Esophagus squamous epithelium (tissue), 5 donors: ENCODE data around the gene VPS54. TPM values are rescaled to one million over a fixed set of nuclear protein-coding genes. Genes with fewer than 3 reads are reported as not detected.

Experiments used
- DNase-seq: peaks from one replicate; lab custom pipeline; 2025; lab: John Stamatoyannopoulos, UW
- H3K27ac ChIP-seq, 4 donors: fragments of 200-600 bp; sonication (generic); one replicate each; pipeline ENCODE4 v1.5.1; 2016 to 2019; ENCODE audit warnings: mild to moderate bottlenecking in 1 of 4
- H3K27me3 ChIP-seq, 4 donors: fragments of 200-600 bp; sonication (generic); 1 replicate in 3 of 4; 2 replicates in 1 of 4; pipeline versions ENCODE4 v1.5.1 to v1.6.0; 2017 to 2021; ENCODE audit warnings: antibody characterized with exemption in 1 of 4
- H3K36me3 ChIP-seq, 3 donors: fragments of 200-600 bp; sonication (generic); one replicate each; pipeline ENCODE4 v1.5.1; 2016 to 2019
- H3K4me1 ChIP-seq, 3 donors: fragments of 200-600 bp; sonication (generic); one replicate each; pipeline ENCODE4 v1.5.1; 2017 to 2019
- H3K4me3 ChIP-seq, 4 donors: fragments of 200-600 bp; sonication (generic); 1 replicate in 3 of 4; 2 replicates in 1 of 4; pipeline ENCODE4 v1.5.1; 2016 to 2019; ENCODE audit warnings: mild to moderate bottlenecking in 2 of 4, moderate library complexity in 1 of 4
- H3K9me3 ChIP-seq, 3 donors: fragments of 200-600 bp; sonication (generic); one replicate each; pipeline ENCODE4 v1.5.1; 2016 to 2019
- CTCF ChIP-seq, 6 experiments: fragments of 450-650 bp in 4 of 6; fragments of 200-600 bp in 2 of 6; sonication (generic) in 2 of 6; IDR thresholded peaks; one replicate each; pipeline ENCODE4 v1.5.1; 2016 to 2019; ENCODE audit warnings: antibody characterized with exemption in 6 of 6, mild to moderate bottlenecking in 4 of 6, moderate library complexity in 4 of 6
- POLR2A ChIP-seq, 4 donors: fragments of 450-650 bp; IDR thresholded peaks; one replicate each; pipeline ENCODE4 v1.6.1; 2017; ENCODE audit warnings: antibody characterized with exemption in 4 of 4, mild to moderate bottlenecking in 4 of 4, moderate library complexity in 3 of 4
- WGBS, 2 donors: methylation state at CpG; one replicate each; pipeline ENCODE4 v1.1.5; 2018; 5-methylcytosine and 5-hydroxymethylcytosine counted together
- intact Hi-C: fragments of 100-400 bp; cut with DNase I; formaldehyde crosslinking; loops from one replicate; pipeline ENCODE4 v1.15.0; 2022
- total RNA-seq, 4 donors: library from RNA; depleted of rRNA; stranded (reverse); fragments of >200 nt; gene quantifications; one replicate each; pipeline ENCODE4 v1.1.0, GENCODE V29; 2016
- donor health status: DM: yes; HTN: yes; CAD: no.

VPS54 gene
- total RNA-seq, 4 donors from 2014 or later = 10.4 to 25.2 (median 19.0) TPM

- no peak overlapping the region for H3K4me3 ChIP-seq
- intact Hi-C loops = no loop called here
- no peak overlapping the region for H3K27ac ChIP-seq
- no peak for DNase-seq
- peaks cover 0 to 25% (median 7%) of the 10 kb centered on the region in 3 donors for H3K9me3 ChIP-seq
- no peaks in the 10 kb centered on the region for H3K27me3 ChIP-seq
- peaks cover 0 to 88% (median 0%) of the 10 kb centered on the region in 3 donors for H3K36me3 ChIP-seq
- no peak for TF ChIP-seq CTCF (IDR thresholded peaks at IDR 0.05)
- no peak for TF ChIP-seq POLR2A (IDR thresholded peaks at IDR 0.05)
- H3K4me1 ChIP-seq = no peaks in the 10 kb centered on the region
These were observed 117.1 kb downstream of the VPS54 start for GRCh38 chr2:63902149-63902548.

GRCh38 chr2:63899639-63900038, 119.6 kb downstream of the VPS54 start:
- intact Hi-C loops = no loop called here
- Histone ChIP-seq H3K27ac (no peak overlapping the region), H3K4me1 (no peaks in the 10 kb centered on the region), H3K9me3 (peaks cover 0 to 17% (median 7%) of the 10 kb centered on the region in 3 donors), H3K36me3 (peaks cover 0 to 94% (median 0%) of the 10 kb centered on the region in 3 donors), H3K27me3 (no peaks in the 10 kb centered on the region), H3K4me3 (no peak overlapping the region)
- DNase-seq = no peak
- WGBS, 2 donors = 88 to 90% methylated on average over 1 of the region's 1 CpG
- TF ChIP-seq POLR2A (IDR thresholded peaks at IDR 0.05) (no peak), CTCF (IDR thresholded peaks at IDR 0.05) (no peak)

GRCh38 chr2:63898839-63899238, 120.4 kb downstream of the VPS54 start:
- TF ChIP-seq CTCF (IDR thresholded peaks at IDR 0.05) = no peak
- no peak for TF ChIP-seq POLR2A (IDR thresholded peaks at IDR 0.05)
- H3K9me3 ChIP-seq = peaks cover 0 to 17% (median 7%) of the 10 kb centered on the region in 3 donors
- no peaks in the 10 kb centered on the region for H3K4me1 ChIP-seq
- WGBS, 2 donors = 92 to 96% methylated on average over 5 of the region's 5 CpGs
- peaks cover 0 to 98% (median 0%) of the 10 kb centered on the region in 3 donors for H3K36me3 ChIP-seq
- H3K27me3 ChIP-seq = no peaks in the 10 kb centered on the region
- no peak overlapping the region for H3K4me3 ChIP-seq
- no peak for DNase-seq
- intact Hi-C loops = no loop called here
- no peak overlapping the region for H3K27ac ChIP-seq

- 83 to 100% methylated on average over 1 of the region's 1 CpG for WGBS, 2 donors
- TF ChIP-seq POLR2A (IDR thresholded peaks at IDR 0.05) = no peak
- no peak for TF ChIP-seq CTCF (IDR thresholded peaks at IDR 0.05)
- H3K36me3 ChIP-seq = peaks cover 0 to 100% (median 0%) of the 10 kb centered on the region in 3 donors
- H3K9me3 ChIP-seq = no peaks in the 10 kb centered on the region
- no peak overlapping the region for H3K27ac ChIP-seq
- no peak for DNase-seq
- no peaks in the 10 kb centered on the region for H3K27me3 ChIP-seq
- H3K4me3 ChIP-seq = no peak overlapping the region
- no peaks in the 10 kb centered on the region for H3K4me1 ChIP-seq
- intact Hi-C loops = no loop called here
These were observed 125.1 kb downstream of the VPS54 start for GRCh38 chr2:63894167-63894566.

GRCh38 chr2:63893163-63893562, 126.1 kb downstream of the VPS54 start:
- H3K4me1 ChIP-seq = no peaks in the 10 kb centered on the region
- intact Hi-C loops = no loop called here
- TF ChIP-seq POLR2A (IDR thresholded peaks at IDR 0.05) (no peak), CTCF (IDR thresholded peaks at IDR 0.05) (no peak)
- H3K36me3 ChIP-seq = peaks cover 0 to 100% (median 0%) of the 10 kb centered on the region in 3 donors
- no peak for DNase-seq
- no peaks in the 10 kb centered on the region for H3K9me3 ChIP-seq
- H3K4me3 ChIP-seq = no peak overlapping the region
- H3K27ac ChIP-seq = no peak overlapping the region
- no peaks in the 10 kb centered on the region for H3K27me3 ChIP-seq
- 61 to 79% methylated on average over 2 of the region's 2 CpGs for WGBS, 2 donors
